GM12878 (cell line): ENCODE results near the gene KRT24. TPM values are rescaled to one million over a fixed set of nuclear protein-coding genes. Genes with fewer than 3 reads are reported as not detected.

Experiments
- ATAC-seq: fragments of 200-7000 bp; cut with Tn5 transposase; 3 replicates; pipeline ENCODE4 v1.9.1; 2020; ENCODE audit warnings: mild to moderate bottlenecking, moderate library complexity
- BruUV-seq: library from RNA; stranded (reverse); fragments of 400-500 nt; replicated peaks from 2 replicates; lab custom pipeline; 2021; lab: Mats Ljungman, UMichigan
- CTCF ChIA-PET: fragments of 300-600 bp; sonication (Branson Sonifier 250); formaldehyde crosslinking; extraction: SDS; loops from one replicate; lab custom pipeline; 2021; ENCODE audit warnings: inconsistent platforms; lab: Yijun Ruan, JAX
- POLR2A ChIA-PET: fragments of 350-600 bp; formaldehyde crosslinking; extraction: SDS; loops from one replicate; lab custom pipeline; 2021; ENCODE audit warnings: inconsistent platforms; lab: Charles Lee
- RAD21 ChIA-PET: fragments of 300-600 bp; sonication (Branson Sonifier 250); formaldehyde crosslinking; loops from one replicate; lab custom pipeline; 2023; ENCODE audit warnings: antibody characterized with exemption; ENCODE audit not compliant: unreplicated experiment; lab: Charles Lee
- SMC1A ChIA-PET: fragments of 300-600 bp; sonication (Branson Sonifier 250); formaldehyde crosslinking; loops from one replicate; lab custom pipeline; 2023; ENCODE audit not compliant: unreplicated experiment, uncharacterized antibody; lab: Charles Lee
- DNase-seq: peaks from one replicate; pipeline ENCODE4 v3.0.0-alpha.2; 2011; ENCODE audit warnings: low read depth, low spot score
- FAIRE-seq: peaks from 3 replicates; lab custom pipeline; 2011; peaks lifted over from hg19 to GRCh38; lab: Jason Lieb, UNC
- H2AFZ ChIP-seq: 2 replicates; pipeline ENCODE4 v1.6.0; 2011; ENCODE audit warnings: low read depth, low read length, control low read depth; ENCODE audit not compliant: control insufficient read depth
- H3K27ac ChIP-seq: 2 replicates; pipeline ENCODE4 v1.5.1; 2011; ENCODE audit warnings: control low read depth; ENCODE audit not compliant: control insufficient read depth, insufficient read depth
- H3K27me3 ChIP-seq, 2 experiments: replicated peaks in 1 of 2; 2 replicates each; pipeline versions ENCODE4 v1.6.0 to v1.6.1; 2011; ENCODE audit warnings: low read length in 1 of 2; ENCODE audit not compliant: control insufficient read depth in 2 of 2, insufficient read depth in 2 of 2
- H3K36me3 ChIP-seq, 2 experiments: 2 replicates each; pipeline ENCODE4 v1.5.1; 2011; ENCODE audit warnings: low read length in 1 of 2; ENCODE audit not compliant: control insufficient read depth in 2 of 2, insufficient read depth in 2 of 2
- H3K4me1 ChIP-seq: 2 replicates; pipeline ENCODE4 v1.6.1; 2011; ENCODE audit warnings: mild to moderate bottlenecking, low read length, moderate library complexity, mixed read lengths; ENCODE audit not compliant: control insufficient read depth, insufficient read depth
- H3K4me2 ChIP-seq: 2 replicates; pipeline ENCODE4 v1.6.0; 2011; ENCODE audit warnings: control low read depth; ENCODE audit not compliant: control insufficient read depth, insufficient read depth
- H3K4me3 ChIP-seq: fragments of 200-600 bp; sonication (generic); 2 replicates; pipeline ENCODE4 v1.5.1; 2016
- H3K79me2 ChIP-seq: 2 replicates; pipeline ENCODE4 v1.6.0; 2011; ENCODE audit warnings: low read length; ENCODE audit not compliant: control insufficient read depth, insufficient read depth
- H3K9ac ChIP-seq: 2 replicates; pipeline ENCODE4 v1.8.0; 2011; ENCODE audit warnings: low read length, control low read depth, mixed read lengths; ENCODE audit not compliant: control insufficient read depth, insufficient read depth
- H3K9me3 ChIP-seq: replicated peaks from 3 replicates; pipeline ENCODE4 v1.5.1; 2011; ENCODE audit warnings: mild to moderate bottlenecking, low read length; ENCODE audit not compliant: control insufficient read depth, insufficient read depth
- H4K20me1 ChIP-seq: 2 replicates; pipeline ENCODE4 v1.6.0; 2011; ENCODE audit not compliant: control insufficient read depth, insufficient read depth
- CBX3 ChIP-seq: fragments of 200-600 bp; sonication (generic); IDR thresholded peaks from 2 replicates; pipeline ENCODE4 v1.6.1; 2016; ENCODE audit warnings: low read depth, borderline replicate concordance
- ETV6 ChIP-seq, 2 experiments: fragments of 450-650 bp in 1 of 2; IDR thresholded peaks in 1 of 2; conservative IDR thresholded peaks in 1 of 2; 2 replicates each; pipeline ENCODE4 v1.6.1; 2014; ENCODE audit warnings: antibody characterized with exemption in 1 of 2, borderline replicate concordance in 1 of 2, low read depth in 1 of 2, mild to moderate bottlenecking in 1 of 2, moderate library complexity in 1 of 2
- PAX5 ChIP-seq: IDR thresholded peaks from 2 replicates; pipeline ENCODE4 v1.6.1; 2011; ENCODE audit warnings: low read depth, low read length, borderline replicate concordance
- RAD21 ChIP-seq: IDR thresholded peaks from 2 replicates; pipeline ENCODE4 v1.6.1; 2011; ENCODE audit warnings: mild to moderate bottlenecking, low read depth, low read length, moderate library complexity; ENCODE audit not compliant: insufficient read depth
- ZBED1 ChIP-seq: IDR thresholded peaks from 2 replicates; pipeline ENCODE4 v1.6.1; 2016; ENCODE audit warnings: borderline replicate concordance
- ZNF622 ChIP-seq: fragments of 450-650 bp; IDR thresholded peaks from 2 replicates; pipeline ENCODE4 v1.6.1; 2017; ENCODE audit warnings: mild to moderate bottlenecking, inconsistent platforms
- WGBS: methylation state at CpG from one replicate; pipeline ENCODE4 v1.1.6; 2016; ENCODE audit warnings: low lambda C conversion rate; ENCODE audit not compliant: insufficient replicate concordance, insufficient coverage; ENCODE audit errors: missing lambda C conversion rate; 5-methylcytosine and 5-hydroxymethylcytosine counted together
- in situ Hi-C: fragments of 300-500 bp; cut with MboI; formaldehyde crosslinking; loops from 9 replicates; pipeline ENCODE4 v1.14.3; 2018; ENCODE audit warnings: mixed read lengths
- intact Hi-C: fragments of 100-400 bp; cut with micrococcal nuclease; formaldehyde crosslinking; loops from one replicate; pipeline ENCODE4 v1.14.2; 2022; ENCODE audit not compliant: unreplicated experiment
- polyA plus RNA-seq, 11 experiments: library from polyadenylated mRNA; depleted of rRNA in 4 of 11; unstranded in 6 of 11; stranded (reverse) in 5 of 11; fragments of >200 nt; fragmentation: Nextera tagmentation in 4 of 11; fragmentation: Illumina TruSeq in 1 of 11; extraction: Ambion mirVana in 4 of 11; extraction: Trizol in 1 of 11; gene quantifications; 1 replicate in 1 of 11; 2 replicates in 10 of 11; pipeline versions ENCODE4 v1.2.1 to v1.2.3, GENCODE V29; 2011 to 2016; ENCODE audit warnings: inconsistent platforms in 2 of 11, missing spikeins in 2 of 11, low read depth in 1 of 11
- total RNA-seq, 4 experiments: library from RNA; depleted of rRNA in 3 of 4; stranded (reverse); fragments of >200 nt in 3 of 4; fragmentation: Illumina TruSeq in 1 of 4; extraction: Trizol in 1 of 4; gene quantifications; 2 replicates each; pipeline versions ENCODE4 v1.2.1 to v1.2.3, GENCODE V29; 2013 to 2021
- TF ChIP-seq, protein P1 (sequence below): fragments of 450-650 bp; formaldehyde crosslinking; IDR thresholded peaks from 2 replicates; pipeline ENCODE4 v1.4.0; 2022; ENCODE audit warnings: mild to moderate bottlenecking, moderate library complexity

KRT24 gene
- total and polyA plus RNA-seq, 10 of the 15 experiments (the other 5 are each of a cell fraction or from before 2014, with no cell fraction given): not detected

DNA sequence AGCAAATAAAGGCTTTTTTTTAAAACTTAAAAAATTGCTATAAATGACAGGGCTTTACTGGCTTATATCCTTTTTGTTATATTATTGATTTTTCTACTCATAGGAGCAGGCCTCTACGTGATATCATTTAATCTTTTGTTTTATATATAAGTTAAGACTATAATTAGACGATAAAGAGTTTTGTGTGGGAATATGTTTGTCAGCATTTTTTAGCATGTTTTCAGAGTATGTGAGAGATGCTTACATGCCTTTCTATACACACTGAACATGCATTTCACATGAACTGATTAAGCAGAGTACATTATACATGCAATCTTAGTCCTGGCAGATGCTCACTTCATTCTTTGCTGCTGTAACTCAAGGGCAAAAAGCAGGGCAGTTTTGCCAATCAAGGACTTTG lies 30.9 kb downstream of the KRT24 start:
- Histone ChIP-seq H3K4me1 (no peaks in the 10 kb centered on the region), H3K27ac (no peak overlapping the region), H2AFZ (no peak overlapping the region), H3K9ac (no peak overlapping the region), H3K36me3 (no peaks in the 10 kb centered on the region), H3K4me3 (no peak overlapping the region), H3K79me2 (no peaks in the 10 kb centered on the region), H3K4me2 (no peak overlapping the region), H4K20me1 (no peaks in the 10 kb centered on the region), H3K9me3 (no peaks in the 10 kb centered on the region), H3K27me3 (peaks cover 0 to 6% of the 10 kb centered on the region in 2 experiments; a peak in 2 of 4 replicates)
- no TSS peak for BruUV-seq
- CTCF ChIA-PET: interaction anchor here (0.7 to 0.8 kb wide), 2 partner anchors 32 to 57 kb away, joined by 3 read pairs; no protein-coding TSS in a partner anchor
- intact Hi-C loops (no loop called here), in situ Hi-C loops (no loop called here)
- no peak for TF ChIP-seq ETV6 (conservative IDR thresholded peaks at IDR 0.05 in 1 of 2, IDR thresholded peaks at IDR 0.05 in 1 of 2; ENCODE audit: borderline replicate concordance in 1 of 2, low read depth in 1 of 2)
- no peak for TF ChIP-seq ZNF622
- TF ChIP-seq PAX5: no peak
- no peak for TF ChIP-seq RAD21
- TF ChIP-seq, protein P1, sequence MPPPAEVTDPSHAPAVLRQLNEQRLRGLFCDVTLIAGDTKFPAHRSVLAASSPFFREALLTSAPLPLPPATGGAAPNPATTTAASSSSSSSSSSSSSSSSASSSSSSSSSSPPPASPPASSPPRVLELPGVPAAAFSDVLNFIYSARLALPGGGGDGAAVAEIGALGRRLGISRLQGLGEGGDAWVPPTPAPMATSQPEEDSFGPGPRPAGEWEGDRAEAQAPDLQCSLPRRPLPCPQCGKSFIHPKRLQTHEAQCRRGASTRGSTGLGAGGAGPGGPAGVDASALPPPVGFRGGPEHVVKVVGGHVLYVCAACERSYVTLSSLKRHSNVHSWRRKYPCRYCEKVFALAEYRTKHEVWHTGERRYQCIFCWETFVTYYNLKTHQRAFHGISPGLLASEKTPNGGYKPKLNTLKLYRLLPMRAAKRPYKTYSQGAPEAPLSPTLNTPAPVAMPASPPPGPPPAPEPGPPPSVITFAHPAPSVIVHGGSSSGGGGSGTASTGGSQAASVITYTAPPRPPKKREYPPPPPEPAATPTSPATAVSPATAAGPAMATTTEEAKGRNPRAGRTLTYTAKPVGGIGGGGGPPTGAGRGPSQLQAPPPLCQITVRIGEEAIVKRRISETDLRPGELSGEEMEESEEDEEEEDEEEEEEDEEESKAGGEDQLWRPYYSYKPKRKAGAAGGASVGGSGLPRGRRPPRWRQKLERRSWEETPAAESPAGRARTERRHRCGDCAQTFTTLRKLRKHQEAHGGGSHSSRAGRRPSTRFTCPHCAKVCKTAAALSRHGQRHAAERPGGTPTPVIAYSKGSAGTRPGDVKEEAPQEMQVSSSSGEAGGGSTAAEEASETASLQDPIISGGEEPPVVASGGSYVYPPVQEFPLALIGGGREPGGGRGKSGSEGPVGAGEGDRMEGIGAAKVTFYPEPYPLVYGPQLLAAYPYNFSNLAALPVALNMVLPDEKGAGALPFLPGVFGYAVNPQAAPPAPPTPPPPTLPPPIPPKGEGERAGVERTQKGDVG (CRISPR knock-in tag): no peak
- no peak for TF ChIP-seq ZBED1
- no peak for TF ChIP-seq CBX3
- no peak for ATAC-seq
- WGBS: 27% methylated on average over 2 of the region's 2 CpGs
- FAIRE-seq: no peak
- no peak for DNase-seq
- POLR2A ChIA-PET: interaction anchor here (0.5 kb wide), 1 partner anchor 271 kb away, joined by 3 read pairs; no protein-coding TSS in a partner anchor
- RAD21 ChIA-PET: interaction anchor here (0.7 to 1.2 kb wide), 3 partner anchors 29 to 52 kb away, joined by 3 read pairs; no protein-coding TSS in a partner anchor
- SMC1A ChIA-PET: interaction anchor here (0.6 to 1.6 kb wide), 6 partner anchors 9 to 386 kb away, joined by 3 to 6 read pairs (median 4); partner anchors contain the start of gene SMARCE1
